ENCODE measurements around the gene SELENON. TPM values are rescaled to one million over a fixed set of nuclear protein-coding genes. Genes with fewer than 3 reads are reported as not detected.

Gene SELENON
- total and polyA plus RNA-seq, 9 of the 15 experiments (the other 6 are each of a cell fraction or from before 2014, with no cell fraction given), result 0.43 to 26.7 (median 7.0) TPM

DNA sequence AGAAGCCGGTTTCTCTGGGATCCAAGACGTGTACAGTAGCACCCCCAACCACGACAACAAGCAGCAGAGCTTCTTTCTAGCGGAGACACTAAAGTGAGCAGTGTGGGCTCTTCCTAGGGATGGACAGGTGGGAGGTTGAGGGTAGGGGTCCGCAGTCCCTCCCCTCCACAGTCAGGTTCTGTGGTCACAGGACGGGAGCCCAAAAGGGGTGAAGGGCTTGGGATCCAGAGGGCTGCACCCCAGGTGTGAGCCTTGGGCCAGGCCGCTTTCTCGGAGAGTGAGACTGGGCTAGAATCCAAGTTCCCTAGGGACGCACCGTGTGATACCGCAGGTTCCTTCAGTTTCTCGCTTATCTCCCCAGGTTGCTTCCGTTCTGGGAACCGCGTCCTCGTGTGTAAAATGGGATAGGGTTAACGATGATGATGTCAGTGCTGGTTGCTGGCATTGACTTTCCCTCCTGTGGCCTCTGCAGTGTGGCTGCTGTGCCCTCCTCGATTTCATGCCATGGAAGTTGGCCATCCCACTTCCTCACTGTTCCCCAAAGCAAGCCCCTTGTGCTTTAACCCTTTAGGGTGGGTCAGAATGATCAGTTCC lies 17.3 kb upstream of the SELENON start (continued):
- TF ChIP-seq, protein P1, sequence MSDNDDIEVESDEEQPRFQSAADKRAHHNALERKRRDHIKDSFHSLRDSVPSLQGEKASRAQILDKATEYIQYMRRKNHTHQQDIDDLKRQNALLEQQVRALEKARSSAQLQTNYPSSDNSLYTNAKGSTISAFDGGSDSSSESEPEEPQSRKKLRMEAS (CRISPR knock-in tag; IDR thresholded peaks at IDR 0.05), result peak; percentile 81
- TF ChIP-seq, protein P2, sequence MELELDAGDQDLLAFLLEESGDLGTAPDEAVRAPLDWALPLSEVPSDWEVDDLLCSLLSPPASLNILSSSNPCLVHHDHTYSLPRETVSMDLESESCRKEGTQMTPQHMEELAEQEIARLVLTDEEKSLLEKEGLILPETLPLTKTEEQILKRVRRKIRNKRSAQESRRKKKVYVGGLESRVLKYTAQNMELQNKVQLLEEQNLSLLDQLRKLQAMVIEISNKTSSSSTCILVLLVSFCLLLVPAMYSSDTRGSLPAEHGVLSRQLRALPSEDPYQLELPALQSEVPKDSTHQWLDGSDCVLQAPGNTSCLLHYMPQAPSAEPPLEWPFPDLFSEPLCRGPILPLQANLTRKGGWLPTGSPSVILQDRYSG (tag; conservative IDR thresholded peaks at IDR 0.05; ENCODE audit: low read depth), result no peak
- TF ChIP-seq TCFL5 (CRISPR knock-in tag; conservative IDR thresholded peaks at IDR 0.05), result no peak
- TF ChIP-seq GATAD2A (IDR thresholded peaks at IDR 0.05), result peak; percentile 45
- no peak for TF ChIP-seq ZNF77 (CRISPR knock-in tag; IDR thresholded peaks at IDR 0.05)
- no peak for TF ChIP-seq NCOA6 (IDR thresholded peaks at IDR 0.05)
- peak in 1 of 2 experiments; percentile 80; a peak in 1 of 3 replicates for TF ChIP-seq CBX3 (IDR thresholded peaks at IDR 0.05; ENCODE audit: borderline replicate concordance in 1 of 2, low read length in 2 of 2)
- no peak for TF ChIP-seq NELFE (IDR thresholded peaks at IDR 0.05; ENCODE audit: insufficient read depth, insufficient read length)
- TF ChIP-seq GTF2F1 (IDR thresholded peaks at IDR 0.05; ENCODE audit: low read depth, low read length), result no peak
- TF ChIP-seq, protein P3, sequence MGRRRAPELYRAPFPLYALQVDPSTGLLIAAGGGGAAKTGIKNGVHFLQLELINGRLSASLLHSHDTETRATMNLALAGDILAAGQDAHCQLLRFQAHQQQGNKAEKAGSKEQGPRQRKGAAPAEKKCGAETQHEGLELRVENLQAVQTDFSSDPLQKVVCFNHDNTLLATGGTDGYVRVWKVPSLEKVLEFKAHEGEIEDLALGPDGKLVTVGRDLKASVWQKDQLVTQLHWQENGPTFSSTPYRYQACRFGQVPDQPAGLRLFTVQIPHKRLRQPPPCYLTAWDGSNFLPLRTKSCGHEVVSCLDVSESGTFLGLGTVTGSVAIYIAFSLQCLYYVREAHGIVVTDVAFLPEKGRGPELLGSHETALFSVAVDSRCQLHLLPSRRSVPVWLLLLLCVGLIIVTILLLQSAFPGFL (CRISPR knock-in tag; IDR thresholded peaks at IDR 0.05), result no peak
- no peak for TF ChIP-seq ZNF121 (CRISPR knock-in tag; conservative IDR thresholded peaks at IDR 0.05)
- no peak for TF ChIP-seq LCOR (CRISPR knock-in tag; IDR thresholded peaks at IDR 0.05)
- TF ChIP-seq SMARCB1 (IDR thresholded peaks at IDR 0.05; ENCODE audit: insufficient read length, low read depth), result no peak
- TF ChIP-seq GABPA (tag; conservative IDR thresholded peaks at IDR 0.05; ENCODE audit: low read depth), result 0 out of 2 replicates have a peak, but pooled peaks have one; percentile 36
- TF ChIP-seq HDAC1 (IDR thresholded peaks at IDR 0.05), result peak in 1 of 2 experiments; percentile 51; a peak in 1 of 4 replicates
- TF ChIP-seq, protein P4, sequence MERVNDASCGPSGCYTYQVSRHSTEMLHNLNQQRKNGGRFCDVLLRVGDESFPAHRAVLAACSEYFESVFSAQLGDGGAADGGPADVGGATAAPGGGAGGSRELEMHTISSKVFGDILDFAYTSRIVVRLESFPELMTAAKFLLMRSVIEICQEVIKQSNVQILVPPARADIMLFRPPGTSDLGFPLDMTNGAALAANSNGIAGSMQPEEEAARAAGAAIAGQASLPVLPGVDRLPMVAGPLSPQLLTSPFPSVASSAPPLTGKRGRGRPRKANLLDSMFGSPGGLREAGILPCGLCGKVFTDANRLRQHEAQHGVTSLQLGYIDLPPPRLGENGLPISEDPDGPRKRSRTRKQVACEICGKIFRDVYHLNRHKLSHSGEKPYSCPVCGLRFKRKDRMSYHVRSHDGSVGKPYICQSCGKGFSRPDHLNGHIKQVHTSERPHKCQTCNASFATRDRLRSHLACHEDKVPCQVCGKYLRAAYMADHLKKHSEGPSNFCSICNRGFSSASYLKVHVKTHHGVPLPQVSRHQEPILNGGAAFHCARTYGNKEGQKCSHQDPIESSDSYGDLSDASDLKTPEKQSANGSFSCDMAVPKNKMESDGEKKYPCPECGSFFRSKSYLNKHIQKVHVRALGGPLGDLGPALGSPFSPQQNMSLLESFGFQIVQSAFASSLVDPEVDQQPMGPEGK (CRISPR knock-in tag; IDR thresholded peaks at IDR 0.05; ENCODE audit: borderline replicate concordance), result no peak
- TF ChIP-seq IRF2 (CRISPR knock-in tag; IDR thresholded peaks at IDR 0.05), result no peak
- TF ChIP-seq NFIC (IDR thresholded peaks at IDR 0.05), result peak; percentile 90
- TF ChIP-seq TAL1 (IDR thresholded peaks at IDR 0.05), result peak; percentile 77
- TF ChIP-seq, protein P5, sequence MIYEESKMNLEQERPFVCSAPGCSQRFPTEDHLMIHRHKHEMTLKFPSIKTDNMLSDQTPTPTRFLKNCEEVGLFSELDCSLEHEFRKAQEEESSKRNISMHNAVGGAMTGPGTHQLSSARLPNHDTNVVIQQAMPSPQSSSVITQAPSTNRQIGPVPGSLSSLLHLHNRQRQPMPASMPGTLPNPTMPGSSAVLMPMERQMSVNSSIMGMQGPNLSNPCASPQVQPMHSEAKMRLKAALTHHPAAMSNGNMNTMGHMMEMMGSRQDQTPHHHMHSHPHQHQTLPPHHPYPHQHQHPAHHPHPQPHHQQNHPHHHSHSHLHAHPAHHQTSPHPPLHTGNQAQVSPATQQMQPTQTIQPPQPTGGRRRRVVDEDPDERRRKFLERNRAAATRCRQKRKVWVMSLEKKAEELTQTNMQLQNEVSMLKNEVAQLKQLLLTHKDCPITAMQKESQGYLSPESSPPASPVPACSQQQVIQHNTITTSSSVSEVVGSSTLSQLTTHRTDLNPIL (CRISPR knock-in tag; IDR thresholded peaks at IDR 0.05), result no peak
- TF ChIP-seq ZBTB7A (IDR thresholded peaks at IDR 0.05; ENCODE audit: borderline replicate concordance, control insufficient read depth, low read depth, low read length), result peak; percentile 53; the same call in 1 of the 2 replicates

Measured in K562 (cell line).